ENCODE measurements around the gene PDZD2.
"Not testable (repeated sequence)": the region's sequence is repeated elsewhere in the genome, so short reads cannot be mapped to it uniquely, and the experiment has no call there.

The PDZD2 gene

GRCh38 chr5:31738199-31738598, 99.3 kb downstream of the PDZD2 start:
- DNase-seq: no peak

DNA sequence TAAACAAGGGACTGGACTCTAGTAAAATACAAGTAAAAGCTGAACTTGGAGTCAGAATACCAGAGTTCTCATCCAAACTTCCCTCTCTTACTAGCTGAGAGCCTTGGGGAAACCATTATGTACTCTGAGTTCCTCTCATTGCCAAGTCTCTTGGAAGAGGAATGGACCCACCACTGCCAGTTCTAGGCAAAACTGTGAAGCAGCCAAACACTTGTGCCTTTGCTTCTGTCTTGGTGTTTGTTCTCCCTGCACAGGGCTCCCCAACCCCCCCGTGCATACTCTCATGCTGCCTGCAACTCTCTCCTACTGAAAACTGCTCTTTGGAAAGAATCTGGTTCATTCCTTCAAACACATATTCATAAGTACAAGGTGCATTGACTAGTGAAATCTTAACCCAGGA, 102.6 kb downstream of the PDZD2 start:
- no peak for DNase-seq

DNA sequence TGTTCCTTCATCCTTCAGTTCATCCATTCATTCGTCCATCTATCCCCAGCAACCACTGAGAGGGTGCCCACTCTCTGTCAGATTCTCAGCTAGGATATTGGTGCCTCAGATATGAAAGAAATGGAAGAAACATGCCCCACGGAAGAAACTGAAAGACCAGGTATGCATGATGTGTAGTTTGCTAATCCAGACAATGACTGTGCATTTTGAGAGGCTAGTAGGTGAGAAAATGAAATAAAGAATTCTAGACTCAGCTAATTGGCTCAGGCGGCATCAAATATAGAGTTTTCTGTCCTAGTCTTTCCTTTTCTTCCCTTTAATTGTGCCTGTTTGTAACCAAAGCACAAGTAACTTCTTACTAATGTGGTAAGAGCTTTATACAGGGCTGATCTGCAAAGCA, 104.7 kb downstream of the PDZD2 start:
- no peak for DNase-seq

GRCh38 chr5:31748458-31749172, 109.7 kb downstream of the PDZD2 start:
- DNase-seq: no peak

GRCh38 chr5:31750215-31750614, 111.3 kb downstream of the PDZD2 start:
- DNase-seq: no peak

GRCh38 chr5:31751610-31752009, 112.7 kb downstream of the PDZD2 start:
- no peak for DNase-seq

- no peak for DNase-seq
These were observed 114.9 kb downstream of the PDZD2 start for GRCh38 chr5:31753700-31754357.

- DNase-seq: no peak
These were observed 115.4 kb downstream of the PDZD2 start for GRCh38 chr5:31754358-31754704.

DNA sequence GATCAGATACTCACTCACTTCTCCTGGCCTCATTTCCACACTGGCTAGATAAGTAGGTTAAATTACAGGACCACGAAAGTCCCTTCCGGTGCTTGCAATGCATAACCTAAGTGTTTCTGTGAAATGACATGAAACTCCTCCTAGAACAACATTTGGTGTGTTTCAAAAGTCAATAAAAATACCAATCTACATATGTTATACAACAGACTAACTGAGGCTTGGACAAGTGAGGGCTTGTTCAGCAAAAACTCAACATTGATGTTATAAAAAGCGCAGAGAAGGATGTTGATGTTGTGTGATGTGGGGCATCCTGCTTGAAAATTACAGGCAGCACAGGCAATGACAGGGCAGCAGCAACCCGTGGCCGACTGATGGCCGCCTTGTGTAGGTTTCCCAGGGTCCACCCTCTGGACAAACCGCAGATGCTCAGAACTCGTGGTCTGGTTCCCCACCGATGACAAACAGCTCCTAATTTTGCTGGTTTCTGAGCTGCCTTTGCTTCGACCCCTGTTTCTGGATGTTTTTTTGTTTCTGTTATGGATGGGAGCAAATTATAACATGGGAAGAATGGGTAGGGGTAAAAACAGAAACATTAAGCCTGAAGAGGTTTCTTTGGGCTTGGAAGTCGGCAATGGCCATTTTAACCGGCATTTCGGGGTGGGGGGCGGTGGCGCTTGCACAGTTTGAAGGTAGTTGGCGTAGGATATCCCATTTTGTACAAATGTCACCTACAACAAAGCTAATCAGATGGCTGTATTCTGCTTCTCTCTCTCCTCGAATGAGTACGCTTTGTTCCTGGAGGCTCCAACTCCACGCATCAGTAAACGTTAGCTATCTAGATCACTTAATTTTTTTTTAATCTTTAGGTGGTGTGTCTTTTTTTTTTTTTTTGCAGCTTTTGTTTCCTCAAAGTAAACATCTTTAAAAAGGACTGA, 116.1 kb downstream of the PDZD2 start:
- no peak for DNase-seq

DNA sequence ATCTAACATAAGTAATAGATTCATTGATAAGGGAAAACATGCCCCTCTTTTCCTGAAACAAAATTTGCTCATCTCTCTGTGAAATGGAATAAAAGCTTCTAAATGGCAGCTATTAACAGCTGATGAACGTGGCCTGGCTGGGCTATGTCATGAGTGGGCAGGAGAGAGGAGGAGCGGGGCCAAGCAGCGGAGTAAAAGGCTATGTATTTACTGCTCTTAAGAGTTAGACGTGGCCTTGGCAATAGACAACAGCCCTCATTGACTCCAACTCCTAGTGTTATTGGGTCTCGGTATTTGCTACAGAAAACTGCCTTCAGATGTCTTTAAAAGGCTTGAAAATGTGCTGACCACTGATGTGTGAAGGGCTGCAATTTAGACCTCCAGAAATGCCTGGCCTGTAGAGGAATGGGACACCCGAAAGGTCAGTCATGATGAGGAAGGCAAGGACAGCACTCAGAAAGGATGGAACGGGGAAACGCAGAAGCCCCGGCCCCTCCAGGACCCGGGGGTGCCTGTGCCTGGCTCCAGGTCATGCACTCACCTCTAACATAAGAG, 116.8 kb downstream of the PDZD2 start:
- DNase-seq: no peak

DNA sequence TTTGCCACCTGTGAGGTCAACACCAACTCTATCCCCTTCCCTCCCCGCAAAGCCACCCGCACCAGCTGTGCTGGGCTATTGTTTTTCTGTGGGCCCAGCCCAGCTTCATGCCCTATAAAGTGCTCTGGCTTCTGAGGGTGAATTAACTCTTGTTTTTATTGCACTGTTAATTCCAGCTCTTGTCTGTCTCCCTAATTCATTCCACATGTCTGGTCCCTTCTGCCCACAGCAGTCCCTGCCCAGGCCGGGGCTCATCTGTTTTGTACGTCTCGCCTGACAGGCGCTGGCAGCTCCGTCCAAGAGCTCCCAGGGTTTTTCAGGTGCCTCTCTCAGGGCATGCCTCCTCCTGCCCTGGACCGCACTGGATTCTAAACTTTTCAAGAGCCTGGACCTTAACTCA, 118.9 kb downstream of the PDZD2 start:
- no peak for DNase-seq

DNA sequence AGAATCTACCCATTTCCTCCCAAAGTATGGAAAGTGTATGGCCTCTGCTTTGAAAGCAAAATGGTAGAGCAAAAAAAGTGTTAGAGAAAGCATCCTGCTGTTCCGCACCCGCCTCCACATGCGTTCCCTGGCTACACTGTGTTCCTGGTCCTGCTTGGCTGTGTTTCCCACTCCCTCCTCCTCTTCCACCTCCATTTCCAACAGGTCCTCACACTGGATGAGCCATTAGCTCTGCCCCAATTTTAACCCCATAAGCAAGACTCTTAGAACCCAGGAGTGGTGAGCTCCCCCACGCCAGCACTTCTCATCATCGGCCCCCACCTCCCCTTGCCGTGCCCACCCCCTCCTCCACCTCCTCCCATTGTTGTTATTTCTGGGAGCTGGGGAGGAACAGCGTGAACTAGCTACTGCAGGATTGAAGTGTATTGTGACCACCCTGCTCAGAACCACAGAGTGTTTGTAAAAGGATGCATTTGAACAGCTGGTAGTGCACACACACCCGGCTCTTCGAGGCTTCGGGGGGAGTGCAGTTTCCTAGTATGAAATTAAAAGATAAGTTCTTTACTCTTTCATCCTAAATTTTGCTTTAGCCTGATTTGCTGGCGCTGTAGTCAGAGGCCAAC, 120.0 kb downstream of the PDZD2 start:
- DNase-seq: no peak

DNA sequence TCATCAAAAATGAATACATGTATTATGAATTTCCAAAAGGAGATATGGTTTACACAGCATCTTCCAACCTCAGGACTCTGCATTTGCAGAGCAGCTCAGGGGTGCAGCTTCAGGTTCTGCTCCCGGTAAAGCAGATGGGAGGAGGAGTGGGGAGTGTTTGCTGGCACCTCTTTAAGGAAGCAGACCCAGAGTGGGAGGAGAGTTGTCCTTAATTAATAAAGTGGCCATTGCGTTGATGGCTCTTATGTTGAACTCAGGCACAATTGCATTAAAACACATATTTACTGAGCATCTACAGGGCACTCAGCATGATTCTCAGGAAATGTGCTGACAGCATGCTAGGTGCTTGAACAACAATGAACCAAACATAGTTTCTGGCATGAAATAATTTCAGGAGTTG, 121.0 kb downstream of the PDZD2 start:
- no peak for DNase-seq

GRCh38 chr5:31761877-31762276, 122.9 kb downstream of the PDZD2 start:
- DNase-seq: no peak

- no peak for DNase-seq
These were observed 124.5 kb downstream of the PDZD2 start for GRCh38 chr5:31763424-31763823.

- not testable (repeated sequence) for DNase-seq
These were observed 125.8 kb downstream of the PDZD2 start for GRCh38 chr5:31764687-31765086.

- DNase-seq: no peak
These were observed 128.6 kb downstream of the PDZD2 start for GRCh38 chr5:31767335-31768031.

GRCh38 chr5:31768046-31768445, 129.1 kb downstream of the PDZD2 start:
- no peak for DNase-seq

DNA sequence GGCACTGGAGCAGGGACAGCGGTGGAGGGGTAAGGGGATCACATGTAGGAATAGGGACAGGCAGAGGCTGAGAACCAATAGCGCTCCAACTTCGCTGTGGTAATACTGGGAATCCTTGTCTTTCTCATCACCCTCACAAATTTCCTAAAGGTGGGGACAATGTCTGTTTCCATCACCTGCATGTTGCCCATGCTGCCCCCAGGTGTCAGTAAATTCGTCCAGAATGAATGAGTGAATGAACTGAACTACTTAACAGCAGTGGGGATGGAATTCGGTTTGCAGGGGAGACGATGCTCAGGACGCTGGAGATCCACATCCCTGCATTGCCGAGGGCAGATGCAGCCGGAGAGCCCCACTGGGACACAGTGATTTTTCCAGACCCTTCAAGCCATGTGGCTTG, 129.9 kb downstream of the PDZD2 start:
- DNase-seq: no peak

DNA sequence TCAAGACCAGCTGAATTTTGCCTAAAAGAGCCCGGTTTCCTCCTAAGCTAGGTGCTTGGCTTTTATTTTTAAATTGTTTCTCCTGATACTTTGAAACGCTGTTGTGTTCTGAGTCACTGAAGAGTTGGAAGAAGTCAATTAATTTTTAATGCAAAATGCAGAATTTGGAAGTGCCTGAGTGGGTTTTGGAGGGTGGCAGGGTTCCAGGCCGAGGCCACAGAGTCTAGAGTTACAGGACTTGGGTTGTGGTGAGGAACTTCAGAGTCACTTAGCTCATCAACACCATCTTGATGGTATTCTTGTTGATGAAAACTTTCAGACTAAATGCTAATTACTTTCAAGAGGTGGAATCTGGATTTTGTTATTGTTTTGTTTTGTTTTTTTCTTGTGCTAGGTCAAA, 130.6 kb downstream of the PDZD2 start:
- DNase-seq: no peak

GRCh38 chr5:31770132-31770720, 131.3 kb downstream of the PDZD2 start:
- DNase-seq: no peak

- no peak for DNase-seq
These were observed 132.1 kb downstream of the PDZD2 start for GRCh38 chr5:31770998-31771397.

Data from T1000 (cell line).